OCI-LY7 (cell line): Measurements from ENCODE around the gene KHDRBS2. TPM values are rescaled to one million over a fixed set of nuclear protein-coding genes. Genes with fewer than 3 reads are reported as not detected.

Source experiments
- BruUV-seq: library from RNA; stranded (reverse); fragments of 400-500 nt; replicated peaks from 2 replicates; lab custom pipeline; 2021; lab: Mats Ljungman, UMichigan
- CTCF ChIA-PET: fragments of 300-600 bp; sonication (Branson Sonifier 250); formaldehyde crosslinking; loops from one replicate; lab custom pipeline; 2022; ENCODE audit warnings: antibody characterized with exemption; ENCODE audit not compliant: unreplicated experiment; lab: Charles Lee
- POLR2A ChIA-PET: fragments of 300-600 bp; sonication (Branson Sonifier 250); formaldehyde crosslinking; loops from one replicate; lab custom pipeline; 2022; ENCODE audit warnings: antibody characterized with exemption; lab: Charles Lee
- DNase-seq: peaks from one replicate; pipeline ENCODE4 v3.0.0-alpha.2; 2015; ENCODE audit warnings: low spot score
- H2AFZ ChIP-seq: fragments of 200-600 bp; sonication (generic), shearing (Covaris generic); 2 replicates; pipeline ENCODE4 v1.6.1; 2014; ENCODE audit warnings: mild to moderate bottlenecking, antibody characterized with exemption, low read length, moderate library complexity
- H3K27ac ChIP-seq: fragments of 200-600 bp; sonication (generic); 2 replicates; pipeline ENCODE4 v1.5.1; 2014; ENCODE audit warnings: mixed run types, low read depth, mild to moderate bottlenecking, moderate library complexity, low read length, inconsistent platforms; ENCODE audit not compliant: poor library complexity, severe bottlenecking
- H3K36me3 ChIP-seq: fragments of 200-600 bp; sonication (generic); 2 replicates; pipeline ENCODE4 v1.6.1; 2014; ENCODE audit warnings: mild to moderate bottlenecking, antibody characterized with exemption, low read length, moderate library complexity, mixed read lengths; ENCODE audit not compliant: insufficient read depth
- H3K4me1 ChIP-seq: fragments of 200-600 bp; sonication (generic); 2 replicates; pipeline ENCODE4 v1.5.1; 2014; ENCODE audit warnings: mild to moderate bottlenecking, low read length; ENCODE audit not compliant: insufficient read depth, poor library complexity, severe bottlenecking
- H3K4me2 ChIP-seq: fragments of 200-600 bp; sonication (generic); 2 replicates; pipeline ENCODE4 v1.6.1; 2014; ENCODE audit warnings: mild to moderate bottlenecking, low read length
- H3K4me3 ChIP-seq: fragments of 200-600 bp; sonication (generic); 2 replicates; pipeline ENCODE4 v1.5.1; 2014; ENCODE audit warnings: mild to moderate bottlenecking, low read depth, low read length; ENCODE audit not compliant: poor library complexity, severe bottlenecking
- H3K79me2 ChIP-seq: fragments of 200-600 bp; sonication (generic); 2 replicates; pipeline ENCODE4 v1.6.1; 2016; ENCODE audit warnings: low read depth, mild to moderate bottlenecking, low read length, moderate library complexity, mixed read lengths; ENCODE audit not compliant: insufficient read depth
- H3K9me2 ChIP-seq: fragments of 200-600 bp; sonication (generic); 2 replicates; pipeline ENCODE4 v1.6.1; 2016; ENCODE audit warnings: mild to moderate bottlenecking, low read length, mixed read lengths; ENCODE audit not compliant: insufficient read depth
- H3K9me3 ChIP-seq: fragments of 200-600 bp; sonication (generic); 2 replicates; pipeline ENCODE4 v1.6.1; 2014; ENCODE audit warnings: mild to moderate bottlenecking, mixed run types, low read length, mixed read lengths
- H4K20me1 ChIP-seq: fragments of 200-600 bp; sonication (generic); 2 replicates; pipeline ENCODE4 v1.6.1; 2014; ENCODE audit warnings: mild to moderate bottlenecking, antibody characterized with exemption, low read length, moderate library complexity, mixed read lengths; ENCODE audit not compliant: insufficient read depth
- CTCF ChIP-seq: fragments of 200-600 bp; sonication (generic); conservative IDR thresholded peaks from 2 replicates; pipeline ENCODE4 v1.5.1; 2014; ENCODE audit warnings: mild to moderate bottlenecking, antibody characterized with exemption, low read length, moderate library complexity, mixed read lengths
- EZH2phosphoT487 ChIP-seq: fragments of 200-600 bp; sonication (generic); IDR thresholded peaks from 2 replicates; pipeline ENCODE4 v1.6.1; 2018; ENCODE audit warnings: low read depth, borderline replicate concordance, mild to moderate bottlenecking, mixed run types, antibody characterized with exemption, low read length, moderate library complexity, mixed read lengths
- intact Hi-C: fragments of 100-400 bp; cut with micrococcal nuclease; formaldehyde crosslinking; loops from one replicate; pipeline ENCODE4 v1.10.0; 2022; ENCODE audit not compliant: unreplicated experiment
- total RNA-seq, 2 experiments: library from RNA; depleted of rRNA in 1 of 2; stranded (reverse); fragments of >200 nt in 1 of 2; shearing (Covaris generic) in 1 of 2; gene quantifications; 2 replicates each; pipeline ENCODE4 v1.2.3, GENCODE V29; 2014 to 2022

The KHDRBS2 gene
- total RNA-seq, 2 experiments from 2014 or later: 1.7 to 7.6 TPM

DNA sequence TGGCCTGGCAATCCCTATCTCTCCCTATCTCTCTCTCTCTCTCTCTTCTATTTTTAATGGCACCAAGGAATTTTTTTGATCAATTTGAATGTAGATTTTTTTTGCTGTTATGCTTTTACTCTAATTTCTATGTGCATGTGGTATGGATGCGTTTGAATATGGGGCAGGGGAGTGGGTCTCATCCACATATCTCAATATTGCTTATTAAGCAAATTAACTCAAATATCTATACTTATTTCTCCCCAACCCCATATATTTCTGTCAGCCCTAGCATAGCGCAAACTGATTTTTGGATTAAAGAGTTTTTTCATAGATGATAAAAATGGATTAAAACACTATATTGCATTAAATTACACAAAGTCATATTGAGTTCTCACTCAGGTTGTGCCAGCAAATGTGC, 210.2 kb downstream of the KHDRBS2 start:
- DNase-seq: no peak
- Histone ChIP-seq H3K79me2 (no peaks in the 10 kb centered on the region), H3K27ac (no peak overlapping the region), H2AFZ (no peak overlapping the region), H3K9me2 (no peaks in the 10 kb centered on the region), H3K4me1 (no peaks in the 10 kb centered on the region), H4K20me1 (no peaks in the 10 kb centered on the region), H3K9me3 (no peaks in the 10 kb centered on the region), H3K4me3 (no peak overlapping the region), H3K36me3 (no peaks in the 10 kb centered on the region), H3K4me2 (no peak overlapping the region)
- no peak for TF ChIP-seq CTCF
- no peak for TF ChIP-seq EZH2phosphoT487
- BruUV-seq: no TSS peak
- ChIA-PET CTCF (no interaction called here), POLR2A (no interaction called here)
- intact Hi-C loops: no loop called here

DNA sequence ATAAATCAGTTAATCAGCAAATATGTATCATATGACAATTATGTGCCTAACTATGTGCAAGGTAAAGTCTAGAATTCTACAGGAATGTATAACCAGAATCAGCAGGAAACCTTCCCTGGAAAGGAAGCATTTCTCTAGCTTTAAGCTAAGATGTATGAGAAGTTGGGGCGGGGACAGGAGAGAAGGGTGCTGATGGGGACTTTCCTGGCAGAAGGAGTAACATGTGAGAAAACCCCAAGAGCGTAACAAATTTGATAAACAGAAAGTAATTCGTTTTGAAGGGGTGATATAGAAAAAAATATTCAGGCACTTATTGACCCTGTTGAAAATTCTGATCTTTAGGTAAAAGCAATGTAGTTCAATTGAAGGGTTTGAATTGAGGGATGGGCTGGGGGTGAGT, 226.1 kb downstream of the KHDRBS2 start:
- intact Hi-C loops: no loop called here
- Histone ChIP-seq H3K79me2 (no peaks in the 10 kb centered on the region), H3K27ac (no peak overlapping the region), H4K20me1 (no peaks in the 10 kb centered on the region), H3K4me3 (no peak overlapping the region), H3K36me3 (no peaks in the 10 kb centered on the region), H2AFZ (no peak overlapping the region), H3K4me2 (no peak overlapping the region), H3K9me2 (no peaks in the 10 kb centered on the region), H3K4me1 (no peaks in the 10 kb centered on the region), H3K9me3 (no peaks in the 10 kb centered on the region)
- no peak for TF ChIP-seq EZH2phosphoT487
- TF ChIP-seq CTCF: no peak
- no peak for DNase-seq
- ChIA-PET CTCF (no interaction called here), POLR2A (no interaction called here)
- BruUV-seq: no TSS peak

DNA sequence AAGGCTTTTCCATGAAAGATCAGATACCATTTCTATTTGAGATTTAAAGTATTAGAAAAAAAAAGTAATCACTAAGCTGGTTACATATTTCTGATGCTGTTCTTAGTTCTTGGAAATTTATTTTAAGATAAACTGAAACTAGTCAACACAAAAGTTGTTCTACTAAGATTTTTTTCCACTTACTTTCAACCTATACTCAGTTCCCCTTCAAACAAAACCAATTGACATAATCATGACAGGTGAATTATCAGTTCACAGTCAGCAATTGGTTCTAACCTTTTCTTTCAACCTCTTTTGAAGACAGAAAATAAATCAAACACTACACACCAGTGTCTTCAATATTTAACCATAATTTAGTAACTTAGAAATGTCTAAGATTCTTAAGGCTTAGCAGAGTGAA, 228.7 kb downstream of the KHDRBS2 start:
- Histone ChIP-seq H3K27ac (no peak overlapping the region), H3K4me3 (no peak overlapping the region), H3K36me3 (no peaks in the 10 kb centered on the region), H3K9me2 (no peaks in the 10 kb centered on the region), H3K4me1 (no peaks in the 10 kb centered on the region), H3K4me2 (no peak overlapping the region), H4K20me1 (no peaks in the 10 kb centered on the region), H3K9me3 (no peaks in the 10 kb centered on the region), H3K79me2 (no peaks in the 10 kb centered on the region), H2AFZ (no peak overlapping the region)
- no peak for TF ChIP-seq EZH2phosphoT487
- TF ChIP-seq CTCF: no peak
- DNase-seq: no peak
- ChIA-PET POLR2A (no interaction called here), CTCF (no interaction called here)
- BruUV-seq: no TSS peak
- intact Hi-C loops: no loop called here
